ENCODE data around the gene CERS4.

GRCh38 chr19:8302357-8302691 lies 93.2 kb downstream of the CERS4 start:
- no peak for TF ChIP-seq POLR2A (IDR thresholded peaks at IDR 0.05)
- TF ChIP-seq CTCF (IDR thresholded peaks at IDR 0.05), result no peak

Data from right lobe of liver (tissue), 4 donors.